Measurements from ENCODE around the gene MAP2K3. TPM values are rescaled to one million over a fixed set of nuclear protein-coding genes. Genes with fewer than 3 reads are reported as not detected.

Gene MAP2K3
- total and polyA plus RNA-seq, 2 donors (not counting 3 experiments of a cell fraction or from before 2014, with no cell fraction given) = 15.3 to 36.3 TPM

DNA sequence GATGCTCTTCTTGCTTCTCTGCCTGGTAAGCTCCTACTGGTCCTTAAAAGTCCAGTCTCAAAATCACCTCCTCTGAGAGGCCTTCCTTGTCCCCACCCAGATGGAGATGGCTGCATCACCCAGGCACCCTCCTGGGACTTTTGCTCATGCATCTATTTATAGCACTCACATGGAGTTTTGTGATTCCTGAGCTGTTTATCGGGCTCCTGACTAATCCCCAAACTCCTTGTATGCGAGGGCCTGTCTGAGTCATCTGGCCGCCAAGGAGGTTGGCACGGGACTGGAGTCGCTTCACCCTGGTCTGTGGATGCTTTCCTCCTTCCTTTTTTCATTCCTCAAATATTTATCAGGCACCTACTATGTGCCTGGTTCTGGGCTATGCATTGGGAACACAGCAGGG is 2.3 kb upstream of the MAP2K3 start:
- H3K27me3 ChIP-seq (ENCODE audit: control insufficient read depth in 2 of 2, insufficient read depth in 2 of 2, low read length in 2 of 2) = no peaks in the 10 kb centered on the region
- peak overlapping the region; percentile 21 for H3K27ac ChIP-seq (ENCODE audit: insufficient read depth, low read depth, low read length)
- dilution Hi-C loops (cut with MboI; ENCODE audit: extremely low pct_ligation_motif_present, low sequenced_read_pairs) = no loop called here
- peaks cover 21% of the 10 kb centered on the region for H3K79me2 ChIP-seq (ENCODE audit: control insufficient read depth, insufficient read depth, low read length)
- H4K20me1 ChIP-seq (replicated peaks; ENCODE audit: control insufficient read depth, extremely low read depth, insufficient read depth, low read length) = no peaks in the 10 kb centered on the region
- no peaks in the 10 kb centered on the region for H3K9me1 ChIP-seq (replicated peaks; ENCODE audit: control insufficient read depth, extremely low read depth, insufficient read depth, low read length)
- peak; percentile 64 for DNase-seq (ENCODE audit: low read depth, low spot score)
- BruUV-seq (replicated peaks) = no TSS peak
- H3K9me3 ChIP-seq (replicated peaks; ENCODE audit: control insufficient read depth, insufficient read depth, low read length) = no peaks in the 10 kb centered on the region
- intact Hi-C loops (cut with micrococcal nuclease) = no loop called here
- ChIA-PET POLR2A (no interaction called here), CTCF (interaction anchor here (1.0 to 9.0 kb wide), 3 partner anchors 9 to 231 kb away, joined by 6 to 71 read pairs (median 68); no protein-coding TSS in a partner anchor)
- H2AFZ ChIP-seq (ENCODE audit: low read depth, low read length) = no peak overlapping the region
- no peak for TF ChIP-seq POLR2AphosphoS5 (IDR thresholded peaks at IDR 0.05; ENCODE audit: insufficient read depth, low read depth, low read length)
- TF ChIP-seq POLR2A (IDR thresholded peaks at IDR 0.05; ENCODE audit: low read depth, low read length) = no peak
- TF ChIP-seq JUN (IDR thresholded peaks at IDR 0.05; ENCODE audit: borderline replicate concordance, insufficient read depth, insufficient read length, low read depth) = peak; percentile 42
- TF ChIP-seq CTCF (IDR thresholded peaks at IDR 0.05; ENCODE audit: extremely low read depth in 1 of 2, insufficient read depth in 1 of 2, low read depth in 1 of 2, low read length in 2 of 2) = no peak
- TF ChIP-seq FOS (IDR thresholded peaks at IDR 0.05; ENCODE audit: borderline replicate concordance, insufficient read depth, low read length) = peak; percentile 90
- TF ChIP-seq MYC (IDR thresholded peaks at IDR 0.05; ENCODE audit: low read depth, low read length) = no peak
- H3K4me3 ChIP-seq (replicated peaks in 1 of 3; ENCODE audit: insufficient read depth in 1 of 3, low read depth in 1 of 3, low read length in 3 of 3) = no peak overlapping the region
- no peak overlapping the region for H3K9ac ChIP-seq (replicated peaks; ENCODE audit: extremely low read depth, insufficient read depth, low read length)
- H3K36me3 ChIP-seq (ENCODE audit: control insufficient read depth in 2 of 2, extremely low read depth in 1 of 2, insufficient read depth in 2 of 2, low read length in 2 of 2) = no peaks in the 10 kb centered on the region
- peaks cover 35% of the 10 kb centered on the region for H3K4me1 ChIP-seq (ENCODE audit: control insufficient read depth, extremely low read depth, insufficient read depth, low read length)
- no peak overlapping the region for H3K4me2 ChIP-seq (ENCODE audit: insufficient read depth, low read length)
- FAIRE-seq = peak; percentile 77

DNA sequence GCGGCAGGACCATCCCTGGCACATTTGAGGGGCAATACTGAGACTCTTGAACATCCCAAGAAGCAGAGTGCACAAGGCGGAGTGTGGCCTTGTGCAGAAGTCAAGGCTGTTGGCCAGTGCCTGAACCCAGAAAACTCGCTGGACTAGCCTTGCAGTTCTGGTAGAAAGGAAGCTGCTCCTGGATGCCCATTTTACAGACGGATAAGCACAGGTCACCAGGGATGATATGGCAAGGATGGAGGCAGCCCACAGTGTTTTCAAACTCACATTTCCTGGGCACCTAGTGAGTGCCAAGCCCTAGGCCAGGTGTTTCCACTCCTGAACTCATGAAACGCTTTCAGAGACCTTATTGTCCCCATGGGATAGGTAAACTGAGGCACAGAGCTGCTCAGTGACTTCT is 1.7 kb upstream of the MAP2K3 start:
- intact Hi-C loops (cut with micrococcal nuclease) = no loop called here
- peaks cover 40% of the 10 kb centered on the region for H3K4me1 ChIP-seq (ENCODE audit: control insufficient read depth, extremely low read depth, insufficient read depth, low read length)
- no peaks in the 10 kb centered on the region for H3K36me3 ChIP-seq (ENCODE audit: control insufficient read depth in 2 of 2, extremely low read depth in 1 of 2, insufficient read depth in 2 of 2, low read length in 2 of 2)
- no TSS peak for BruUV-seq (replicated peaks)
- no peak overlapping the region for H2AFZ ChIP-seq (ENCODE audit: low read depth, low read length)
- H3K27me3 ChIP-seq (ENCODE audit: control insufficient read depth in 2 of 2, insufficient read depth in 2 of 2, low read length in 2 of 2) = no peaks in the 10 kb centered on the region
- H4K20me1 ChIP-seq (replicated peaks; ENCODE audit: control insufficient read depth, extremely low read depth, insufficient read depth, low read length) = no peaks in the 10 kb centered on the region
- DNase-seq (ENCODE audit: low read depth, low spot score) (no peak), FAIRE-seq (no peak)
- dilution Hi-C loops (cut with MboI; ENCODE audit: extremely low pct_ligation_motif_present, low sequenced_read_pairs) = no loop called here
- peaks cover 26% of the 10 kb centered on the region for H3K79me2 ChIP-seq (ENCODE audit: control insufficient read depth, insufficient read depth, low read length)
- ChIA-PET POLR2A (no interaction called here), CTCF (interaction anchor here (1.0 to 9.0 kb wide), 3 partner anchors 9 to 230 kb away, joined by 6 to 71 read pairs (median 68); no protein-coding TSS in a partner anchor)
- no peak overlapping the region for H3K9ac ChIP-seq (replicated peaks; ENCODE audit: extremely low read depth, insufficient read depth, low read length)
- no peak overlapping the region for H3K4me3 ChIP-seq (replicated peaks in 1 of 3; ENCODE audit: insufficient read depth in 1 of 3, low read depth in 1 of 3, low read length in 3 of 3)
- no peak for TF ChIP-seq POLR2AphosphoS5 (IDR thresholded peaks at IDR 0.05; ENCODE audit: insufficient read depth, low read depth, low read length)
- no peak for TF ChIP-seq FOS (IDR thresholded peaks at IDR 0.05; ENCODE audit: borderline replicate concordance, insufficient read depth, low read length)
- no peak for TF ChIP-seq EZH2 (IDR thresholded peaks at IDR 0.05; ENCODE audit: borderline replicate concordance, low read depth, low read length, severe bottlenecking)
- no peak for TF ChIP-seq POLR2A (IDR thresholded peaks at IDR 0.05; ENCODE audit: low read depth, low read length)
- no peak for TF ChIP-seq MYC (IDR thresholded peaks at IDR 0.05; ENCODE audit: low read depth, low read length)
- TF ChIP-seq GATA2 (IDR thresholded peaks at IDR 0.05; ENCODE audit: insufficient read depth, insufficient read length, low read depth, low read length) = no peak
- TF ChIP-seq JUN (IDR thresholded peaks at IDR 0.05; ENCODE audit: borderline replicate concordance, insufficient read depth, insufficient read length, low read depth) = no peak
- no peak for TF ChIP-seq CTCF (IDR thresholded peaks at IDR 0.05; ENCODE audit: extremely low read depth in 1 of 2, insufficient read depth in 1 of 2, low read depth in 1 of 2, low read length in 2 of 2)
- no peak for TF ChIP-seq MAX (IDR thresholded peaks at IDR 0.05; ENCODE audit: insufficient read depth, insufficient read length)
- H3K9me1 ChIP-seq (replicated peaks; ENCODE audit: control insufficient read depth, extremely low read depth, insufficient read depth, low read length) = no peaks in the 10 kb centered on the region
- H3K4me2 ChIP-seq (ENCODE audit: insufficient read depth, low read length) = no peak overlapping the region
- H3K27ac ChIP-seq (ENCODE audit: insufficient read depth, low read depth, low read length) = peak overlapping the region; percentile 21
- no peaks in the 10 kb centered on the region for H3K9me3 ChIP-seq (replicated peaks; ENCODE audit: control insufficient read depth, insufficient read depth, low read length)

All from endothelial cell of umbilical vein (primary cell).